Activated CD8-positive, alpha-beta T cell treated with anti-CD3 and anti-CD28 coated beads, Interleukin-2, amount 10 ng/mL, durations not matched to agents 7 days and 5 days (primary cell): Measurements from ENCODE around the gene GSTO2. TPM values are rescaled to one million over a fixed set of nuclear protein-coding genes. Genes with fewer than 3 reads are reported as not detected.

Source experiments
- ATAC-seq: fragments of 150-1000 bp; cut with Tn5 transposase; one replicate; pipeline ENCODE4 v1.10.0; 2021; ENCODE audit warnings: moderate library complexity
- CTCF ChIA-PET: fragments of 350-600 bp; sonication (Branson Sonifier 250); formaldehyde crosslinking; loops from one replicate; lab custom pipeline; 2021; ENCODE audit warnings: antibody characterized with exemption; lab: Charles Lee
- POLR2A ChIA-PET: fragments of 350-600 bp; sonication (Branson Sonifier 250); formaldehyde crosslinking; loops from one replicate; lab custom pipeline; 2021; ENCODE audit warnings: antibody characterized with exemption; lab: Charles Lee
- DNase-seq: peaks from one replicate; pipeline ENCODE4 v3.0.0-alpha.2; 2020
- H3K27ac Mint-ChIP-seq: one replicate; pipeline ENCODE4 v1.8.0; 2021; ENCODE audit warnings: mild to moderate bottlenecking, mixed read lengths
- H3K27me3 Mint-ChIP-seq: one replicate; pipeline ENCODE4 v1.8.0; 2021; ENCODE audit warnings: low read depth, mixed read lengths
- H3K36me3 Mint-ChIP-seq: one replicate; pipeline ENCODE4 v1.8.0; 2021; ENCODE audit warnings: low read depth, mixed read lengths
- H3K4me1 Mint-ChIP-seq: one replicate; pipeline ENCODE4 v1.8.0; 2021; ENCODE audit warnings: low read depth, mixed read lengths
- H3K4me3 Mint-ChIP-seq: one replicate; pipeline ENCODE4 v1.8.0; 2021; ENCODE audit warnings: mild to moderate bottlenecking, mixed read lengths
- H3K9me3 Mint-ChIP-seq: one replicate; pipeline ENCODE4 v1.8.0; 2022; ENCODE audit warnings: mixed read lengths; ENCODE audit not compliant: insufficient read depth
- total RNA-seq, 2 experiments: library from RNA; stranded (reverse); gene quantifications; one replicate each; pipeline ENCODE4 v1.2.3, GENCODE V29; 2021

The GSTO2 gene
- total RNA-seq, 2 experiments from 2014 or later, result 0.94 to 1.2 TPM

DNA sequence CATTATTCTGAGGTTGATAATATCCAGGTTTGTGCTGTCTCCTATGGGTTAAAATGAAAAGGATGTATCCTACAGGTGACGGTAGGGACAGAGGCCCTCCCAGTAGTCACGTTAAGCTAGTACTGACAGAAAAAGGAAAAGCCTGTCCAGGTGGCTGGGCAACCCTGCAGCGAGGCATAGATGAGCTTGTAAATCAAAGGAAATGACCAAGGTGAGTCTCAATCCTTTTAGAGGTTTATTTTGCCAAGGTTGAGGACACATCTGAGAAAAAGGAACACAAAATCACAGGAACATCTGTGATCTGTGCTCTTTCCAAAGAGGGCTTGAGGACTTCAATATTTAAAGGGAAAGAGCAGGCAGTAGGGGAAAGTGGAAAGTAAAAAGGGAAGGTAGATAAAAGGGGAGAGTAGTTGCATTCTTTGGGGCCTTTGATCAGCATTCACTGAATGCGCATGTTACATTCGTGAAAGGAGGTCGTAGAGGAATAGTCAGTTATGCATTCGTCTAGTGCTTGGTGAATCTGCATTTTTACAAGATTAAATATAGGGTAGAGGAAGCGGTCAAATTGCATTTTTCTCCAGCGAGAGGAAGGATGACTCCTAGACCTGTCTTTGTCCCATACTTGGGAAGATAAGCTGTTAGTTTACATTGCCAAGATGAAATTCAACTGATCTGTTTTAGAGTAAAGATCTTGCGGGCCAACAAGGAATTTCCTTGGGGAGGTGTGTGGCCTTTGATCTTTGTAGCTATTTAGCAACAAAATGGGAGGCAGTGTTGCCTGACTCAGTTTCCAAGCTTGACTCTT is 15.2 kb upstream of the GSTO2 start:
- POLR2A ChIA-PET, result interaction anchor here (0.6 to 5.1 kb wide), 8 partner anchors 9 to 132 kb away, joined by 3 to 34 read pairs (median 6); partner anchors contain the start of genes CFAP43, GSTO2, ITPRIP and SFR1
- H3K27ac Mint-ChIP-seq, result peak overlapping the region; percentile 97
- no peak for ATAC-seq
- CTCF ChIA-PET, result interaction anchor here (0.7 to 12.5 kb wide), 10 partner anchors 8 to 366 kb away, joined by 3 to 94 read pairs (median 7); partner anchors contain the start of genes CFAP43 and CFAP58
- no peaks in the 10 kb centered on the region for H3K9me3 Mint-ChIP-seq
- no peak for DNase-seq
- peaks cover 21% of the 10 kb centered on the region for H3K36me3 Mint-ChIP-seq
- peaks cover 41% of the 10 kb centered on the region for H3K4me1 Mint-ChIP-seq
- peaks cover 7% of the 10 kb centered on the region for H3K27me3 Mint-ChIP-seq
- peak overlapping the region; percentile 93 for H3K4me3 Mint-ChIP-seq

DNA sequence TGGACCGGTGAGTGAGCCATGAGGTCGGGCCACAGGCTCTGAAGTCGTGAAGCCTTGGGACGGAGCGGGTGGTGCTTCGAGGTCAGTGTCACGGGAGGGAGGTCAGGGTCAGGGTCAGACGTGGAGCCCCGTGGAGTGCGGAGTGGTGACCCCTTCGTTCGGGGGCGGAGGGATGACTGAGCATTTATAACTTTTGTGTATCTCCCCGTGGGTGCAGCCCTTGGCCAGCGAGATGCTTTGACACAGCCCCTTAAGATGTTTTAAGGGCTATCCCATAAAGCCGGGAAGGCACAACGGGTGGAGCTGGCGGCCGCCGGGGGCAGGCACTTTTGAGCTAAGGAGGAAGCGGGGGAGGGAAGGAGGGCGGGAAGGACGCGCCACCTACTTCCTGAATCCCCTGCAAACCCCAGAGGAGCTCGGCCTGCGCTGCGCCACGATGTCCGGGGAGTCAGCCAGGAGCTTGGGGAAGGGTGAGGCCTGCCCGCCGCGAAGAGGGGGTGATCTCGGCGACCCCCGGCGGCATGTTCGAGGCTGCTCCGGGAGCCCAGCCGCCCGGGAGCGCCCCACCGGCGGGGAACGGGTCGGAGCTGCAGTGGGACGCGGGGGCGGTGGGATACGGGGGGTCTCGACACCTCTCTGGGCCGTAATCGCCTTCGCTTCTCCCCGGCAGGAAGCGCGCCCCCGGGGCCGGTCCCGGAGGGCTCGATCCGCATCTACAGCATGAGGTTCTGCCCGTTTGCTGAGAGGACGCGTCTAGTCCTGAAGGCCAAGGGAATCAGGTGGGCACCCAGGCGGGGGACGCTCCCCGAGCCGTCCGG is 14.3 kb upstream of the GSTO2 start, which contains the start of gene GSTO1:
GSTO1 (plus strand) TSS at position 400 of the 818 bp plus-strand sequence; CDS start at position 437, 37 bp downstream.
- peaks cover 50% of the 10 kb centered on the region for H3K4me1 Mint-ChIP-seq

DNA sequence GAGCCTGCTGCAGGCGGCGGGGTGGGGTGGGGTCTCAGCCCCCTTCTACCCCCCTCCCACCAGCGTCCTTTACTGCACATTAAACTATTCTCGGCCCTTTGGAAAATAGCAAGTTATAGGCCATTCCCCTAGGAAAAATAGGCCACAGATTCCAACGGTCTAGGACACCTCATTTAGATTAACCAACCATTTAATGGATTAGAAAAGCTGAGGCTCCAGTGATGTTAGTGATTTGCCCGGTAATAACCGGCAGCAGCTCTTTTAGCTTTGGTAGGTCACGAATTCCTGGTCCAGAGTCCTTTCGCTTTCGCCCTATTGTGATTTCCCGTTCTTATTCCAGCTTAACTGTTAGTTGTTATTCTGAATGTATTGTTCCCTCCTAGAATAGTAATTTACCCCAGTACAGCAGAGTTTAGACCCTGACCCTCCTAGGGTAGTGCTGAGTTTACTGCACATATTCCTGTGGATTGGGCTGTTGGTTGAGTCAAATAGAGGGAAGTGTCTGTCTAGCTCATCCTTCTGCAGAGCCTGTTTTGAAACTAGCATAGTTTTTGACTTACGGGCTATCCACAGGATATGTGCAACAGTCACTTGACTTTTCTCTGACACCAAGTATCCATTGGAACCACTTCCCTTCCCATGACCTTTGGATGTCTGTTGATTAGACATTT is 13.5 kb upstream of the GSTO2 start:
- Mint-ChIP-seq H3K27ac (peak overlapping the region; percentile 88), H3K27me3 (no peaks in the 10 kb centered on the region)
- DNase-seq, result no peak

More for the DNA sequence above, 14.3 kb upstream of the GSTO2 start, which contains the start of gene GSTO1:
- H3K4me3 Mint-ChIP-seq, result peak within 1 kb of the TSS; percentile 93
- H3K36me3 Mint-ChIP-seq, result peaks cover 30% of the 10 kb centered on the region
- H3K27me3 Mint-ChIP-seq, result peaks cover 4% of the 10 kb centered on the region
- no peaks in the 10 kb centered on the region for H3K9me3 Mint-ChIP-seq
- DNase-seq (peak; percentile 62), ATAC-seq (peak; percentile 81)
- POLR2A ChIA-PET, result interaction anchor here (0.6 to 5.1 kb wide), 7 partner anchors 8 to 133 kb away, joined by 3 to 34 read pairs (median 6); partner anchors contain the start of genes CFAP43, GSTO2, ITPRIP and SFR1
- H3K27ac Mint-ChIP-seq, result peak within 1 kb of the TSS; percentile 97
- CTCF ChIA-PET, result interaction anchor here (0.5 to 12.5 kb wide), 13 partner anchors 11 to 367 kb away, joined by 3 to 94 read pairs (median 4); partner anchors contain the start of genes CFAP43, CFAP58, GSTO2 and ITPRIP

DNA sequence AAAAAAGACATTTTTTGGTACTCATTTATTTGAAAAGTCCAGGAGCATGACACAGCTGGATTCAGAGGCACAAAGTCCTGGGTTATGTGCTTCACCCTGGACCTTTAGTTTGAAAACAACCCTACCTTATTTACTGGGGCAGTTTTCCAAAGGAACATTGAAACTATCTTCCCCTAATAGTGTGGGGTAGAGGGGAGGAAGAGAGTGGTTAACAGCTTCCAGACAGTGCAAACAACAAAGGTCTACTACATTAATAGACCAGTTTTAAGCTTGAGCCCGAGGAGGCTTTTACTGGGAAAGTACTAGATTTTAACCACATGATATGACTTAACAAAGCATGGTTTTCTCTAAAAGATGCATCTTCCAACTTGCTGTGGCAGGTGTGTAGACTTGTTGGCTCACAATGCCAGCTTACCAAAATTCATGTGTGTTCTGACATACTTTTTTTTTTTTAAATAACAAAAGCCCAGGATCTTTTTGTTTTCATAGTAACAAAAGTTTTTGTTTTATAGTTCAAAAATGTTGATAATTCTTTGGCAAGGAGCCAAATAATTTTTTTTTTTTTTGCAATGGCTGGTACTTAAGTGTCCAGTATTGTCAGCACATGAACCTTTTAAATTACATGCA is 12.5 kb upstream of the GSTO2 start:
- DNase-seq (no peak), ATAC-seq (peak; percentile 24)
- Mint-ChIP-seq H3K27ac (peak overlapping the region; percentile 88), H3K9me3 (no peaks in the 10 kb centered on the region), H3K4me1 (peaks cover 68% of the 10 kb centered on the region), H3K27me3 (no peaks in the 10 kb centered on the region), H3K4me3 (peak overlapping the region; percentile 93), H3K36me3 (peaks cover 47% of the 10 kb centered on the region)
- ChIA-PET CTCF (interaction anchor here (0.7 to 12.5 kb wide), 6 partner anchors 9 to 135 kb away, joined by 3 to 94 read pairs (median 11); partner anchors contain the start of gene SFR1), POLR2A (interaction anchor here (1.3 to 5.1 kb wide), 3 partner anchors 11 to 82 kb away, joined by 5 to 34 read pairs (median 5); partner anchors contain the start of genes CFAP43, GSTO2 and ITPRIP)

More for the DNA sequence above, 13.5 kb upstream of the GSTO2 start:
- POLR2A ChIA-PET, result interaction anchor here (2.0 to 5.1 kb wide), 2 partner anchors 12 to 83 kb away, joined by 5 to 34 read pairs; partner anchors contain the start of genes GSTO2 and ITPRIP
- H3K4me3 Mint-ChIP-seq, result peak overlapping the region; percentile 93
- peaks cover 37% of the 10 kb centered on the region for H3K36me3 Mint-ChIP-seq
- no peaks in the 10 kb centered on the region for H3K9me3 Mint-ChIP-seq
- peak; percentile 52 for ATAC-seq
- peaks cover 58% of the 10 kb centered on the region for H3K4me1 Mint-ChIP-seq
- CTCF ChIA-PET, result interaction anchor here (0.5 to 12.5 kb wide), 14 partner anchors 10 to 354 kb away, joined by 3 to 94 read pairs (median 4); partner anchors contain the start of genes CFAP43, CFAP58, GSTO2 and ITPRIP

DNA sequence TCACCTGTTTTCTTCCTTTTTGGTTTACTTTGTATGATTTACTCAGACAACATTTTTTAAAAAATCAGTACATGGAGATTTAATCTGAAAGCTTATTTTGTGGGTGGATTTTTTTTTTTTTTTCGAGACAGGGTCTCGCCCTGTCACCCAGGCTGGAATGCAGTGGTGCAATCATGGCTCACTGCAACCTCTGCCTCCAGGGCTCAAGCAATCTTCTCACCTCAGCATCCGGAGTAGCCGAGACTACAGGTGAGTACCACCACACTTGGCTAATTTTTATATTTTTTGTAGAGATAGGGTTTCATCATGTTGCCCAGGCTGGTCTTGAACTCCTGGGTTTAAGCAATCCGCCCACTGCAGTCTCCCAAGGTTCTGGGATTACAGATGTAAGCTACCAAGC is 11.7 kb upstream of the GSTO2 start:
- Mint-ChIP-seq H3K4me3 (no peak overlapping the region), H3K9me3 (no peaks in the 10 kb centered on the region), H3K27ac (peak overlapping the region; percentile 39), H3K4me1 (peaks cover 75% of the 10 kb centered on the region), H3K36me3 (peaks cover 55% of the 10 kb centered on the region), H3K27me3 (no peaks in the 10 kb centered on the region)
- ATAC-seq (no peak), DNase-seq (no peak)
- CTCF ChIA-PET, result interaction anchor here (0.7 to 12.5 kb wide), 5 partner anchors 8 to 136 kb away, joined by 4 to 94 read pairs (median 18); partner anchors contain the start of genes CFAP58 and SFR1
- POLR2A ChIA-PET, result interaction anchor here (1.3 to 5.1 kb wide), 3 partner anchors 10 to 81 kb away, joined by 5 to 34 read pairs (median 5); partner anchors contain the start of genes CFAP43, GSTO2 and ITPRIP

DNA sequence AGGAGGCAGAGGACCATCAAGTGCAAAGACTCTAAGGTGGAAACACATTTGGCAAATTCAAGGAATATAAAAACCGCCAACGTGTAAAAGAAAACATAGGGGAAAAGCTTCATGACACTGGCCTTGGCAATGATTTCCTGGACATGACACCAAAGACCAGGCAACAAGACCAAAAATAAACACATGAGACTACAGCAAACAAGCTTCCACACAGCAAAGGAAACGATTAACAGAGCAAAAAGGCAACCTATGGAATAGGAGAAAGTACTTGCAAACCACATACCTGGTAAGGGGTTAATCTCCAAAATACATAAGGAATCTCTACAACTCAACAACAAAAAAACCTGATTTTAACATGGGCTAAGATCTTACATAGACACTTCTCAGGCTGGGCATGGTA is 10.8 kb upstream of the GSTO2 start:
- Mint-ChIP-seq H3K27ac (peak overlapping the region; percentile 41), H3K4me1 (peaks cover 77% of the 10 kb centered on the region), H3K4me3 (no peak overlapping the region), H3K36me3 (peaks cover 61% of the 10 kb centered on the region), H3K9me3 (no peaks in the 10 kb centered on the region), H3K27me3 (no peaks in the 10 kb centered on the region)
- CTCF ChIA-PET, result interaction anchor here (1.1 to 12.5 kb wide), 3 partner anchors 7 to 95 kb away, joined by 4 to 94 read pairs (median 31); partner anchors contain the start of gene CFAP58
- DNase-seq (no peak), ATAC-seq (no peak)
- POLR2A ChIA-PET, result interaction anchor here (5.1 kb wide), 1 partner anchor 9 kb away, joined by 34 read pairs; the partner anchor contains the start of gene GSTO2

DNA sequence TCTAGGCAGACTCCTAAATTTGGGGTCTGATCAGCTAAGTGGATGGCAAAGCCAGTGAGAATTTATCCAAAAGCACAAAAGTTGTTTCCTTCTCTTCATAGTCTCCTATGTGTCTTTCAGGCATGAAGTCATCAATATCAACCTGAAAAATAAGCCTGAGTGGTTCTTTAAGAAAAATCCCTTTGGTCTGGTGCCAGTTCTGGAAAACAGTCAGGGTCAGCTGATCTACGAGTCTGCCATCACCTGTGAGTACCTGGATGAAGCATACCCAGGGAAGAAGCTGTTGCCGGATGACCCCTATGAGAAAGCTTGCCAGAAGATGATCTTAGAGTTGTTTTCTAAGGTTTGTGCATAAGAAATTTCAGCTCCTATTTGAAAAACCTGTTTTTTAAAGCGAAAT is 9.5 kb upstream of the GSTO2 start:
- Mint-ChIP-seq H3K4me3 (no peak overlapping the region), H3K27me3 (no peaks in the 10 kb centered on the region), H3K36me3 (peaks cover 70% of the 10 kb centered on the region), H3K4me1 (peaks cover 73% of the 10 kb centered on the region), H3K9me3 (no peaks in the 10 kb centered on the region), H3K27ac (no peak overlapping the region)
- ATAC-seq (no peak), DNase-seq (no peak)
- ChIA-PET CTCF (interaction anchor here (0.7 to 12.5 kb wide), 4 partner anchors 11 to 138 kb away, joined by 3 to 94 read pairs (median 4); partner anchors contain the start of gene SFR1), POLR2A (no interaction called here)

DNA sequence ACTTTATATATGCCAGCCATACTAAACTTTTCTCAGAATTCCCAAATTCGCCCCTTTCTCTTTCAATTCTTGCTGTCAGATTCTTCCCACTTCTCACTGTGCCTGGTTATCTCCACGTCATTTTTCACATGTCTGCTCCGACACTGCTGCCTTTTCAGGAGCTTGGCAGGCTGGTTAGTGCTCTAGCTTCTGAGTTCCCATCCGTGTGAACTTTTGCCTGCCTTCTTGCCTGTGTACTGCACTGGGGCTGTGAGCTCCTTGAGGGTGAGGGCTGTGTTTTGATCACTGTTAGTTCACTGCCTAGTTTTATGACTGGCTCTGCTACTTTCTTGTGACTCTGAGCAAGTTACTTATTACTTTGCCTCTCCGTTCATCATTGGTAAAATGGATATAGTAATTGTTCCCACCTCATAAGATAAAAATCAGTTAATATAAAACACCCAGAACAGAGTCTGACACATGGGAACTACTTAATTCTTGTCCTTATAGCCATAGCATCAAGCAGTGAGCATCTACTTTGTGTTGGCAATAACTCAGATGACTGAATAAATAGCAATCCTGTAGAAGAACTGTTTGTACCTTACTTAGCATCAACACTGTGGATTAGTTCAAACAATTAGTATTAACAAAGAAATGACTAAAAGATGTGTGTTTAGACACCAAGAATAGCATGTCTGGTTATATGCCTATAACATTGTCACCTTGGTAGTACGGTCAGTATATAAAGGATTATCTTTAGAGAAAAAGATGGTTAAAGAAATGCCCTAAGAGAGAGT is 8.8 kb upstream of the GSTO2 start:
- peaks cover 74% of the 10 kb centered on the region for H3K4me1 Mint-ChIP-seq
- CTCF ChIA-PET, result interaction anchor here (0.7 to 12.5 kb wide), 6 partner anchors 12 to 138 kb away, joined by 3 to 94 read pairs (median 4); partner anchors contain the start of gene SFR1
- peaks cover 73% of the 10 kb centered on the region for H3K36me3 Mint-ChIP-seq
- H3K4me3 Mint-ChIP-seq, result no peak overlapping the region
- H3K27ac Mint-ChIP-seq, result peak overlapping the region; percentile 78
- POLR2A ChIA-PET, result no interaction called here
- DNase-seq, result no peak
- H3K27me3 Mint-ChIP-seq, result no peaks in the 10 kb centered on the region
- ATAC-seq, result no peak
- H3K9me3 Mint-ChIP-seq, result no peaks in the 10 kb centered on the region

DNA sequence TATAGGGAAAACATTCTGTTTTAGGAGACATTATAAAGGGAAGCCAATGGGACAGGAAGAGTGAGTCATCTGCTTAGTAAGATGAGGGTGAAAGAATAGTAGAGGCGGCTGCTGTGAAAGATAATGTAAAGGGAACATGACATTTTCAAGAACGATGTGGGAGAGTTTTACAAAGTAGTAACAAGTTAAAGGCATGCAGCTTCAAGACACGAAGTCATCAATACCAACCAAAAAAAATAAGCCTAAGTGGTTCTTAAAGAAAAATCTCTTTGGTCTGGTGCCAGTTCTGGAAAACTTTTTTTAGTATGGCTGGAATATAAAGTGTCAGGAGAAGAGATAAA is 8.2 kb upstream of the GSTO2 start:
- H3K9me3 Mint-ChIP-seq, result no peaks in the 10 kb centered on the region
- H3K36me3 Mint-ChIP-seq, result peaks cover 76% of the 10 kb centered on the region
- peak overlapping the region; percentile 59 for H3K27ac Mint-ChIP-seq
- ATAC-seq (peak; percentile 50), DNase-seq (no peak)
- ChIA-PET POLR2A (no interaction called here), CTCF (interaction anchor here (0.8 to 12.5 kb wide), 4 partner anchors 14 to 69 kb away, joined by 3 to 94 read pairs (median 6); no protein-coding TSS in a partner anchor)
- H3K4me1 Mint-ChIP-seq, result peaks cover 78% of the 10 kb centered on the region
- H3K27me3 Mint-ChIP-seq, result no peaks in the 10 kb centered on the region
- no peak overlapping the region for H3K4me3 Mint-ChIP-seq
